Measurements from ENCODE around the gene NEO1. TPM values are rescaled to one million over a fixed set of nuclear protein-coding genes. Genes with fewer than 3 reads are reported as not detected.

The NEO1 gene
- total RNA-seq, 1 donor from 2014 or later = 30.3 TPM

- Histone ChIP-seq H3K4me3 (ENCODE audit: insufficient read depth, low read depth, low read length) (no peak overlapping the region), H3K36me3 (ENCODE audit: insufficient read depth, low read length) (no peaks in the 10 kb centered on the region)
- no peaks in the 10 kb centered on the region for H3K9me3 Mint-ChIP-seq (ENCODE audit: unreplicated experiment)
Measured at GRCh38 chr15:73320619-73321180, 268.4 kb downstream of the NEO1 start.

GRCh38 chr15:73321496-73322450, 269.5 kb downstream of the NEO1 start:
- H3K9me3 Mint-ChIP-seq (ENCODE audit: unreplicated experiment) = no peaks in the 10 kb centered on the region
- H3K27ac Mint-ChIP-seq (ENCODE audit: unreplicated experiment) = no peak overlapping the region
- FAIRE-seq (no peak), DNase-seq (ENCODE audit: low read depth) (no peak)
- Histone ChIP-seq H3K79me2 (ENCODE audit: insufficient read depth, low read length) (no peaks in the 10 kb centered on the region), H3K27me3 (ENCODE audit: insufficient read depth, low read length) (no peaks in the 10 kb centered on the region), H3K9me3 (ENCODE audit: insufficient read depth, low read depth, low read length) (no peaks in the 10 kb centered on the region), H3K9ac (ENCODE audit: low read length) (no peak overlapping the region), H3K36me3 (ENCODE audit: insufficient read depth, low read length) (no peaks in the 10 kb centered on the region), H3K27ac (ENCODE audit: low read depth, low read length) (no peak overlapping the region), H3K4me1 (ENCODE audit: insufficient read depth, low read length) (no peaks in the 10 kb centered on the region), H3K4me2 (ENCODE audit: low read length) (no peak overlapping the region), H2AFZ (ENCODE audit: low read depth, low read length) (no peak overlapping the region), H4K20me1 (ENCODE audit: insufficient read depth, low read length) (no peaks in the 10 kb centered on the region), H3K4me3 (ENCODE audit: insufficient read depth, low read depth, low read length) (no peak overlapping the region)
- TF ChIP-seq, protein P1, sequence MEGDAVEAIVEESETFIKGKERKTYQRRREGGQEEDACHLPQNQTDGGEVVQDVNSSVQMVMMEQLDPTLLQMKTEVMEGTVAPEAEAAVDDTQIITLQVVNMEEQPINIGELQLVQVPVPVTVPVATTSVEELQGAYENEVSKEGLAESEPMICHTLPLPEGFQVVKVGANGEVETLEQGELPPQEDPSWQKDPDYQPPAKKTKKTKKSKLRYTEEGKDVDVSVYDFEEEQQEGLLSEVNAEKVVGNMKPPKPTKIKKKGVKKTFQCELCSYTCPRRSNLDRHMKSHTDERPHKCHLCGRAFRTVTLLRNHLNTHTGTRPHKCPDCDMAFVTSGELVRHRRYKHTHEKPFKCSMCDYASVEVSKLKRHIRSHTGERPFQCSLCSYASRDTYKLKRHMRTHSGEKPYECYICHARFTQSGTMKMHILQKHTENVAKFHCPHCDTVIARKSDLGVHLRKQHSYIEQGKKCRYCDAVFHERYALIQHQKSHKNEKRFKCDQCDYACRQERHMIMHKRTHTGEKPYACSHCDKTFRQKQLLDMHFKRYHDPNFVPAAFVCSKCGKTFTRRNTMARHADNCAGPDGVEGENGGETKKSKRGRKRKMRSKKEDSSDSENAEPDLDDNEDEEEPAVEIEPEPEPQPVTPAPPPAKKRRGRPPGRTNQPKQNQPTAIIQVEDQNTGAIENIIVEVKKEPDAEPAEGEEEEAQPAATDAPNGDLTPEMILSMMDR (IDR thresholded peaks at IDR 0.05; ENCODE audit: insufficient read depth, low read depth, low read length) = no peak
- TF ChIP-seq EZH2 (IDR thresholded peaks at IDR 0.05; ENCODE audit: insufficient read depth, low read length) = no peak
- no peak overlapping the region for H3K4me3 Mint-ChIP-seq (ENCODE audit: unreplicated experiment)
- no peaks in the 10 kb centered on the region for H3K36me3 Mint-ChIP-seq (ENCODE audit: low read depth, unreplicated experiment)
- H3K27me3 Mint-ChIP-seq (ENCODE audit: low read depth, unreplicated experiment) = peaks cover 14% of the 10 kb centered on the region
- peaks cover 5% of the 10 kb centered on the region for H3K4me1 Mint-ChIP-seq (ENCODE audit: low read depth, unreplicated experiment)

More at GRCh38 chr15:73320619-73321180, 268.4 kb downstream of the NEO1 start:
- Mint-ChIP-seq H3K36me3 (ENCODE audit: low read depth, unreplicated experiment) (no peaks in the 10 kb centered on the region), H3K4me3 (ENCODE audit: unreplicated experiment) (no peak overlapping the region), H3K27me3 (ENCODE audit: low read depth, unreplicated experiment) (peaks cover 12% of the 10 kb centered on the region), H3K27ac (ENCODE audit: unreplicated experiment) (no peak overlapping the region), H3K4me1 (ENCODE audit: low read depth, unreplicated experiment) (peaks cover 2% of the 10 kb centered on the region)
- H3K27me3 ChIP-seq (ENCODE audit: insufficient read depth, low read length) = no peaks in the 10 kb centered on the region
- no peaks in the 10 kb centered on the region for H3K79me2 ChIP-seq (ENCODE audit: insufficient read depth, low read length)
- H3K9me3 ChIP-seq (ENCODE audit: insufficient read depth, low read depth, low read length) = no peaks in the 10 kb centered on the region
- no peak overlapping the region for H3K4me2 ChIP-seq (ENCODE audit: low read length)
- FAIRE-seq (no peak), DNase-seq (ENCODE audit: low read depth) (no peak)
- H4K20me1 ChIP-seq (ENCODE audit: insufficient read depth, low read length) = no peaks in the 10 kb centered on the region
- no peak overlapping the region for H3K27ac ChIP-seq (ENCODE audit: low read depth, low read length)
- no peak overlapping the region for H2AFZ ChIP-seq (ENCODE audit: low read depth, low read length)
- H3K4me1 ChIP-seq (ENCODE audit: insufficient read depth, low read length) = no peaks in the 10 kb centered on the region
- no peak overlapping the region for H3K9ac ChIP-seq (ENCODE audit: low read length)
- TF ChIP-seq, protein P1 (IDR thresholded peaks at IDR 0.05; ENCODE audit: insufficient read depth, low read depth, low read length) = no peak
- no peak for TF ChIP-seq EZH2 (IDR thresholded peaks at IDR 0.05; ENCODE audit: insufficient read depth, low read length)
